Measurements from ENCODE around the gene SLC66A1.

DNA sequence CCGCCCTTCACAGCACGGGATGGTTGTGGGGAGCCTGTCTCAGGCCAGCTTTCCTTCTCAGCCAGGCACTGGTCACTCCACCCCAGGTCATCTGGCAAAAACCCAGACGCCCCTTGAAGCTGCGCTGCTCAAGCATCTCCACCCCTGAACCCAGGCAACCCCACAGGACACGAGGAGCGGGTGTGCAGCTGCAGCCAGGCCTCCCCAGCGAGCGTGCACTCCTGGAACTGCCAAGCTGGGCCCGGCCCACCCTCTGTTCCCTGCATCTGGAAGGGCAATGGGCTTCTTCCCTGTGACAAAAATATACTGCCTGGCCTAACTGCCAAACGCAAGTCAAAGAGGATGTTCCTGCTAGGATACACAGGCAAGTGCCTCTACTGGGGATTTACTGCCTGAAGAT lies 39.7 kb downstream of the SLC66A1 start:
- TF ChIP-seq, protein P1, sequence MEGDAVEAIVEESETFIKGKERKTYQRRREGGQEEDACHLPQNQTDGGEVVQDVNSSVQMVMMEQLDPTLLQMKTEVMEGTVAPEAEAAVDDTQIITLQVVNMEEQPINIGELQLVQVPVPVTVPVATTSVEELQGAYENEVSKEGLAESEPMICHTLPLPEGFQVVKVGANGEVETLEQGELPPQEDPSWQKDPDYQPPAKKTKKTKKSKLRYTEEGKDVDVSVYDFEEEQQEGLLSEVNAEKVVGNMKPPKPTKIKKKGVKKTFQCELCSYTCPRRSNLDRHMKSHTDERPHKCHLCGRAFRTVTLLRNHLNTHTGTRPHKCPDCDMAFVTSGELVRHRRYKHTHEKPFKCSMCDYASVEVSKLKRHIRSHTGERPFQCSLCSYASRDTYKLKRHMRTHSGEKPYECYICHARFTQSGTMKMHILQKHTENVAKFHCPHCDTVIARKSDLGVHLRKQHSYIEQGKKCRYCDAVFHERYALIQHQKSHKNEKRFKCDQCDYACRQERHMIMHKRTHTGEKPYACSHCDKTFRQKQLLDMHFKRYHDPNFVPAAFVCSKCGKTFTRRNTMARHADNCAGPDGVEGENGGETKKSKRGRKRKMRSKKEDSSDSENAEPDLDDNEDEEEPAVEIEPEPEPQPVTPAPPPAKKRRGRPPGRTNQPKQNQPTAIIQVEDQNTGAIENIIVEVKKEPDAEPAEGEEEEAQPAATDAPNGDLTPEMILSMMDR (IDR thresholded peaks at IDR 0.05) = no peak
- TF ChIP-seq POLR2A (IDR thresholded peaks at IDR 0.05) (no peak), EP300 (IDR thresholded peaks at IDR 0.05) (no peak)
